Vagina (tissue), 2 donors: ENCODE results near the gene EPSTI1.

ENCODE experiments used
- POLR2A ChIP-seq, 2 donors: fragments of 450-650 bp; IDR thresholded peaks; one replicate each; pipeline ENCODE4 v1.6.1; 2017; ENCODE audit warnings: antibody characterized with exemption in 2 of 2, mild to moderate bottlenecking in 2 of 2, moderate library complexity in 2 of 2
- TF ChIP-seq, protein P1 (sequence below), 3 experiments: fragments of 450-650 bp in 2 of 3; fragments of 200-600 bp in 1 of 3; sonication (generic) in 1 of 3; IDR thresholded peaks; one replicate each; pipeline ENCODE4 v1.5.1; 2017 to 2019; ENCODE audit warnings: antibody characterized with exemption in 3 of 3, mild to moderate bottlenecking in 2 of 3, moderate library complexity in 2 of 3

GRCh38 chr13:42997381-42997780 lies 5.3 kb upstream of the EPSTI1 start:
- TF ChIP-seq, protein P1, sequence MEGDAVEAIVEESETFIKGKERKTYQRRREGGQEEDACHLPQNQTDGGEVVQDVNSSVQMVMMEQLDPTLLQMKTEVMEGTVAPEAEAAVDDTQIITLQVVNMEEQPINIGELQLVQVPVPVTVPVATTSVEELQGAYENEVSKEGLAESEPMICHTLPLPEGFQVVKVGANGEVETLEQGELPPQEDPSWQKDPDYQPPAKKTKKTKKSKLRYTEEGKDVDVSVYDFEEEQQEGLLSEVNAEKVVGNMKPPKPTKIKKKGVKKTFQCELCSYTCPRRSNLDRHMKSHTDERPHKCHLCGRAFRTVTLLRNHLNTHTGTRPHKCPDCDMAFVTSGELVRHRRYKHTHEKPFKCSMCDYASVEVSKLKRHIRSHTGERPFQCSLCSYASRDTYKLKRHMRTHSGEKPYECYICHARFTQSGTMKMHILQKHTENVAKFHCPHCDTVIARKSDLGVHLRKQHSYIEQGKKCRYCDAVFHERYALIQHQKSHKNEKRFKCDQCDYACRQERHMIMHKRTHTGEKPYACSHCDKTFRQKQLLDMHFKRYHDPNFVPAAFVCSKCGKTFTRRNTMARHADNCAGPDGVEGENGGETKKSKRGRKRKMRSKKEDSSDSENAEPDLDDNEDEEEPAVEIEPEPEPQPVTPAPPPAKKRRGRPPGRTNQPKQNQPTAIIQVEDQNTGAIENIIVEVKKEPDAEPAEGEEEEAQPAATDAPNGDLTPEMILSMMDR (IDR thresholded peaks at IDR 0.05): no peak
- TF ChIP-seq POLR2A (IDR thresholded peaks at IDR 0.05): no peak
